GM12891 (cell line): ENCODE results near the gene ZFAND3.

Source experiments
- PAX5 ChIP-seq: IDR thresholded peaks from 2 replicates; pipeline ENCODE4 v1.6.1; 2011; ENCODE audit warnings: low read length, moderate library complexity, mild to moderate bottlenecking; ENCODE audit not compliant: insufficient read depth, severe bottlenecking
- POLR2A ChIP-seq: IDR thresholded peaks from 2 replicates; pipeline ENCODE4 v1.6.1; 2011; ENCODE audit warnings: low read depth, low read length, control low read depth
- POLR2AphosphoS5 ChIP-seq: IDR thresholded peaks from 2 replicates; pipeline ENCODE4 v1.6.1; 2011; ENCODE audit warnings: low read depth, low read length, control low read depth
- POU2F2 ChIP-seq: IDR thresholded peaks from 2 replicates; pipeline ENCODE4 v1.6.1; 2011; ENCODE audit warnings: low read depth, mild to moderate bottlenecking, control low read depth, low read length, moderate library complexity
- SPI1 ChIP-seq: IDR thresholded peaks from 2 replicates; pipeline ENCODE4 v1.6.1; 2011; ENCODE audit warnings: low read depth, low read length, control low read depth
- TAF1 ChIP-seq: IDR thresholded peaks from 2 replicates; pipeline ENCODE4 v1.6.1; 2011; ENCODE audit warnings: low read depth, low read length, control low read depth

- TF ChIP-seq POLR2A (no peak), TAF1 (no peak), POLR2AphosphoS5 (no peak), PAX5 (no peak), SPI1 (no peak), POU2F2 (no peak)
Observed at GRCh38 chr6:38063973-38064372, 244.4 kb downstream of the ZFAND3 start.
